ENCODE data around the gene HOPX. TPM values are rescaled to one million over a fixed set of nuclear protein-coding genes. Genes with fewer than 3 reads are reported as not detected.

HOPX gene
- total and polyA plus RNA-seq, 2 of the 8 experiments (the other 6 are each of a cell fraction or from before 2014, with no cell fraction given): not detected

DNA sequence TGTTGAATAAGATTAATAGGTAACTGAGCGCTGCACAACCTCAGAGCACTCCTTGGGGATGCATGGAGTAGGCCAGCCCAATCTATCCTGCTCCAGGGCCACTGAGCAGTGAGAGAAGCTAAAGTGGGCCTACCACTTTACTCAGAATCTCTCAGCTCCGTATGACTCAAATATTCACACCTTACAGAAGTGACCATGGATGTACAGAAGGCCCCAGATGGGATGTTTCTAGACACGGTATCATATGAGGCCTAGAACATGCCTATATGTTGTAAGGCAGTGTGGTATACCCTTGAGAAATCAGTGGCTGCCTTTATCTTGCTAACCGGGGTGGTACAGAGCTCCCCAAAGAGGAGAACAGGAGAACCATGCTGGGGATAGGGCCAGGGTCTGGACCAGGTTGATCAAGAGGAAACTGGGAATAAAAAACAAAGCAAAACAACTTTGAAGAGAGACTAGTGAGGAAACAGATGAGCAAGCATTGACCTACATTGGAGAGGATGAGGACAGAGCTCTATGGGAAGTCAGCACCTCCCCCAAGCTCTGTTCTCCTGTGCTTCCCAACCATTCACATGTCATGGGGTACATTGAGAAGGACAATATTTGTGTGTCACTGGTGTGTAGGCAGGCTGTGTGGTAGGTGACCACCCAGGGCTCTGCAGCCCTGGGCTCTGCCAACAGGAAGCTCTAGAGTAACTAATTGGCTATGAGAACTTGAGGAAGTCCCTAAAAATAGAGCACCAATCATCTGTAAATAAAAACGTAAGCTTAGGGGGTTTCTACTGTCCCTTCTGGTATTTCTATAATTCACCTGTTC is 31.4 kb downstream of the HOPX start (continued):
- TF ChIP-seq, protein P1, sequence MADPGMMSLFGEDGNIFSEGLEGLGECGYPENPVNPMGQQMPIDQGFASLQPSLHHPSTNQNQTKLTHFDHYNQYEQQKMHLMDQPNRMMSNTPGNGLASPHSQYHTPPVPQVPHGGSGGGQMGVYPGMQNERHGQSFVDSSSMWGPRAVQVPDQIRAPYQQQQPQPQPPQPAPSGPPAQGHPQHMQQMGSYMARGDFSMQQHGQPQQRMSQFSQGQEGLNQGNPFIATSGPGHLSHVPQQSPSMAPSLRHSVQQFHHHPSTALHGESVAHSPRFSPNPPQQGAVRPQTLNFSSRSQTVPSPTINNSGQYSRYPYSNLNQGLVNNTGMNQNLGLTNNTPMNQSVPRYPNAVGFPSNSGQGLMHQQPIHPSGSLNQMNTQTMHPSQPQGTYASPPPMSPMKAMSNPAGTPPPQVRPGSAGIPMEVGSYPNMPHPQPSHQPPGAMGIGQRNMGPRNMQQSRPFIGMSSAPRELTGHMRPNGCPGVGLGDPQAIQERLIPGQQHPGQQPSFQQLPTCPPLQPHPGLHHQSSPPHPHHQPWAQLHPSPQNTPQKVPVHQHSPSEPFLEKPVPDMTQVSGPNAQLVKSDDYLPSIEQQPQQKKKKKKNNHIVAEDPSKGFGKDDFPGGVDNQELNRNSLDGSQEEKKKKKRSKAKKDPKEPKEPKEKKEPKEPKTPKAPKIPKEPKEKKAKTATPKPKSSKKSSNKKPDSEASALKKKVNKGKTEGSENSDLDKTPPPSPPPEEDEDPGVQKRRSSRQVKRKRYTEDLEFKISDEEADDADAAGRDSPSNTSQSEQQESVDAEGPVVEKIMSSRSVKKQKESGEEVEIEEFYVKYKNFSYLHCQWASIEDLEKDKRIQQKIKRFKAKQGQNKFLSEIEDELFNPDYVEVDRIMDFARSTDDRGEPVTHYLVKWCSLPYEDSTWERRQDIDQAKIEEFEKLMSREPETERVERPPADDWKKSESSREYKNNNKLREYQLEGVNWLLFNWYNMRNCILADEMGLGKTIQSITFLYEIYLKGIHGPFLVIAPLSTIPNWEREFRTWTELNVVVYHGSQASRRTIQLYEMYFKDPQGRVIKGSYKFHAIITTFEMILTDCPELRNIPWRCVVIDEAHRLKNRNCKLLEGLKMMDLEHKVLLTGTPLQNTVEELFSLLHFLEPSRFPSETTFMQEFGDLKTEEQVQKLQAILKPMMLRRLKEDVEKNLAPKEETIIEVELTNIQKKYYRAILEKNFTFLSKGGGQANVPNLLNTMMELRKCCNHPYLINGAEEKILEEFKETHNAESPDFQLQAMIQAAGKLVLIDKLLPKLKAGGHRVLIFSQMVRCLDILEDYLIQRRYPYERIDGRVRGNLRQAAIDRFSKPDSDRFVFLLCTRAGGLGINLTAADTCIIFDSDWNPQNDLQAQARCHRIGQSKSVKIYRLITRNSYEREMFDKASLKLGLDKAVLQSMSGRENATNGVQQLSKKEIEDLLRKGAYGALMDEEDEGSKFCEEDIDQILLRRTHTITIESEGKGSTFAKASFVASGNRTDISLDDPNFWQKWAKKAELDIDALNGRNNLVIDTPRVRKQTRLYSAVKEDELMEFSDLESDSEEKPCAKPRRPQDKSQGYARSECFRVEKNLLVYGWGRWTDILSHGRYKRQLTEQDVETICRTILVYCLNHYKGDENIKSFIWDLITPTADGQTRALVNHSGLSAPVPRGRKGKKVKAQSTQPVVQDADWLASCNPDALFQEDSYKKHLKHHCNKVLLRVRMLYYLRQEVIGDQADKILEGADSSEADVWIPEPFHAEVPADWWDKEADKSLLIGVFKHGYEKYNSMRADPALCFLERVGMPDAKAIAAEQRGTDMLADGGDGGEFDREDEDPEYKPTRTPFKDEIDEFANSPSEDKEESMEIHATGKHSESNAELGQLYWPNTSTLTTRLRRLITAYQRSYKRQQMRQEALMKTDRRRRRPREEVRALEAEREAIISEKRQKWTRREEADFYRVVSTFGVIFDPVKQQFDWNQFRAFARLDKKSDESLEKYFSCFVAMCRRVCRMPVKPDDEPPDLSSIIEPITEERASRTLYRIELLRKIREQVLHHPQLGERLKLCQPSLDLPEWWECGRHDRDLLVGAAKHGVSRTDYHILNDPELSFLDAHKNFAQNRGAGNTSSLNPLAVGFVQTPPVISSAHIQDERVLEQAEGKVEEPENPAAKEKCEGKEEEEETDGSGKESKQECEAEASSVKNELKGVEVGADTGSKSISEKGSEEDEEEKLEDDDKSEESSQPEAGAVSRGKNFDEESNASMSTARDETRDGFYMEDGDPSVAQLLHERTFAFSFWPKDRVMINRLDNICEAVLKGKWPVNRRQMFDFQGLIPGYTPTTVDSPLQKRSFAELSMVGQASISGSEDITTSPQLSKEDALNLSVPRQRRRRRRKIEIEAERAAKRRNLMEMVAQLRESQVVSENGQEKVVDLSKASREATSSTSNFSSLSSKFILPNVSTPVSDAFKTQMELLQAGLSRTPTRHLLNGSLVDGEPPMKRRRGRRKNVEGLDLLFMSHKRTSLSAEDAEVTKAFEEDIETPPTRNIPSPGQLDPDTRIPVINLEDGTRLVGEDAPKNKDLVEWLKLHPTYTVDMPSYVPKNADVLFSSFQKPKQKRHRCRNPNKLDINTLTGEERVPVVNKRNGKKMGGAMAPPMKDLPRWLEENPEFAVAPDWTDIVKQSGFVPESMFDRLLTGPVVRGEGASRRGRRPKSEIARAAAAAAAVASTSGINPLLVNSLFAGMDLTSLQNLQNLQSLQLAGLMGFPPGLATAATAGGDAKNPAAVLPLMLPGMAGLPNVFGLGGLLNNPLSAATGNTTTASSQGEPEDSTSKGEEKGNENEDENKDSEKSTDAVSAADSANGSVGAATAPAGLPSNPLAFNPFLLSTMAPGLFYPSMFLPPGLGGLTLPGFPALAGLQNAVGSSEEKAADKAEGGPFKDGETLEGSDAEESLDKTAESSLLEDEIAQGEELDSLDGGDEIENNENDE (IDR thresholded peaks at IDR 0.05; ENCODE audit: insufficient replicate concordance, low read length): no peak
- TF ChIP-seq SP1 (IDR thresholded peaks at IDR 0.05; ENCODE audit: low read depth, low read length): no peak
- TF ChIP-seq, protein P2, sequence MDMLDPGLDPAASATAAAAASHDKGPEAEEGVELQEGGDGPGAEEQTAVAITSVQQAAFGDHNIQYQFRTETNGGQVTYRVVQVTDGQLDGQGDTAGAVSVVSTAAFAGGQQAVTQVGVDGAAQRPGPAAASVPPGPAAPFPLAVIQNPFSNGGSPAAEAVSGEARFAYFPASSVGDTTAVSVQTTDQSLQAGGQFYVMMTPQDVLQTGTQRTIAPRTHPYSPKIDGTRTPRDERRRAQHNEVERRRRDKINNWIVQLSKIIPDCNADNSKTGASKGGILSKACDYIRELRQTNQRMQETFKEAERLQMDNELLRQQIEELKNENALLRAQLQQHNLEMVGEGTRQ (IDR thresholded peaks at IDR 0.05; ENCODE audit: low read length): no peak
- TF ChIP-seq, protein P3, sequence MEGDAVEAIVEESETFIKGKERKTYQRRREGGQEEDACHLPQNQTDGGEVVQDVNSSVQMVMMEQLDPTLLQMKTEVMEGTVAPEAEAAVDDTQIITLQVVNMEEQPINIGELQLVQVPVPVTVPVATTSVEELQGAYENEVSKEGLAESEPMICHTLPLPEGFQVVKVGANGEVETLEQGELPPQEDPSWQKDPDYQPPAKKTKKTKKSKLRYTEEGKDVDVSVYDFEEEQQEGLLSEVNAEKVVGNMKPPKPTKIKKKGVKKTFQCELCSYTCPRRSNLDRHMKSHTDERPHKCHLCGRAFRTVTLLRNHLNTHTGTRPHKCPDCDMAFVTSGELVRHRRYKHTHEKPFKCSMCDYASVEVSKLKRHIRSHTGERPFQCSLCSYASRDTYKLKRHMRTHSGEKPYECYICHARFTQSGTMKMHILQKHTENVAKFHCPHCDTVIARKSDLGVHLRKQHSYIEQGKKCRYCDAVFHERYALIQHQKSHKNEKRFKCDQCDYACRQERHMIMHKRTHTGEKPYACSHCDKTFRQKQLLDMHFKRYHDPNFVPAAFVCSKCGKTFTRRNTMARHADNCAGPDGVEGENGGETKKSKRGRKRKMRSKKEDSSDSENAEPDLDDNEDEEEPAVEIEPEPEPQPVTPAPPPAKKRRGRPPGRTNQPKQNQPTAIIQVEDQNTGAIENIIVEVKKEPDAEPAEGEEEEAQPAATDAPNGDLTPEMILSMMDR (IDR thresholded peaks at IDR 0.05; ENCODE audit: control extremely low read depth in 1 of 3, insufficient read depth in 1 of 3, low read depth in 1 of 3, low read length in 3 of 3): no peak
- TF ChIP-seq CHD2 (IDR thresholded peaks at IDR 0.05; ENCODE audit: low read length): no peak

All from H1 (cell line).